Neutrophil (primary cell): ENCODE data around the gene CLDN19.

Source experiments
- H3K27ac ChIP-seq: fragments of 200-600 bp; sonication (generic); 2 replicates; pipeline ENCODE4 v1.5.1; 2016; ENCODE audit warnings: mild to moderate bottlenecking, moderate library complexity
- H3K27me3 ChIP-seq: fragments of 200-600 bp; sonication (generic); 2 replicates; pipeline ENCODE4 v1.6.0; 2016; ENCODE audit warnings: mild to moderate bottlenecking
- H3K36me3 ChIP-seq: fragments of 200-600 bp; sonication (generic); 2 replicates; pipeline ENCODE4 v1.5.1; 2017
- H3K4me1 ChIP-seq, 2 experiments: fragments of 200-600 bp in 1 of 2; sonication (generic) in 1 of 2; 1 replicate in 1 of 2; 2 replicates in 1 of 2; pipeline versions ENCODE4 v1.5.1 to v1.6.1; 2013 to 2016; ENCODE audit warnings: low read depth in 1 of 2, low read length in 1 of 2, mild to moderate bottlenecking in 1 of 2, moderate library complexity in 1 of 2; ENCODE audit not compliant: control insufficient read depth in 1 of 2, insufficient read depth in 1 of 2
- H3K4me3 ChIP-seq, 2 experiments: fragments of 200-600 bp in 1 of 2; sonication (generic) in 1 of 2; 1 replicate in 1 of 2; 2 replicates in 1 of 2; pipeline ENCODE4 v1.5.1; 2013 to 2016; ENCODE audit warnings: low read depth in 1 of 2, low read length in 1 of 2, mild to moderate bottlenecking in 1 of 2, moderate library complexity in 1 of 2
- H3K9me3 ChIP-seq: fragments of 200-600 bp; sonication (generic); 2 replicates; pipeline ENCODE4 v1.5.1; 2016
- CTCF ChIP-seq: fragments of 200-600 bp; sonication (generic); IDR thresholded peaks from 2 replicates; pipeline ENCODE4 v1.5.1; 2016; ENCODE audit warnings: antibody characterized with exemption

CLDN19 gene

DNA sequence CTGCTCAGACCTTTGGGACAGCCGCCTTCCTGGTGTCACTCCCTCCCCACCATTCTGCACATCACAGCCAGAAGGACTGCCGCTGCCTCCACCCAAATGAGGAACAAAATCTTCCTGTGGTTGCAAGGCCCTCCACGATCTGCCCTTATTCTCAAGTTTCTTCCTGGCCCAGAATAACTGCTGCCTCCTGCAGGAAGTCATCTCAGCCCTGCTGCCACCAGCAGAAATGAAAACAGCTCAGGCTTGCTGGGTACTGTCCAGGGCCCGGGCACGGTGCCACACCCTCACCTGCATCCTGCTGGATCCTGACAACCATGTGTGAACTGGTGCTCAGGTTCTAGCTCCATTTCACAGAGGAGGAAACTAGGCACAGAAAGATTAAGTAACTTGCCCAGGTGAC, 2.8 kb downstream of the CLDN19 start:
- H3K4me3 ChIP-seq = no peak overlapping the region
- H3K27ac ChIP-seq = no peak overlapping the region
- no peak for TF ChIP-seq CTCF
- H3K9me3 ChIP-seq = no peaks in the 10 kb centered on the region
- no peaks in the 10 kb centered on the region for H3K27me3 ChIP-seq
- no peaks in the 10 kb centered on the region for H3K36me3 ChIP-seq
- H3K4me1 ChIP-seq = peaks cover 0 to 2% of the 10 kb centered on the region in 2 experiments

DNA sequence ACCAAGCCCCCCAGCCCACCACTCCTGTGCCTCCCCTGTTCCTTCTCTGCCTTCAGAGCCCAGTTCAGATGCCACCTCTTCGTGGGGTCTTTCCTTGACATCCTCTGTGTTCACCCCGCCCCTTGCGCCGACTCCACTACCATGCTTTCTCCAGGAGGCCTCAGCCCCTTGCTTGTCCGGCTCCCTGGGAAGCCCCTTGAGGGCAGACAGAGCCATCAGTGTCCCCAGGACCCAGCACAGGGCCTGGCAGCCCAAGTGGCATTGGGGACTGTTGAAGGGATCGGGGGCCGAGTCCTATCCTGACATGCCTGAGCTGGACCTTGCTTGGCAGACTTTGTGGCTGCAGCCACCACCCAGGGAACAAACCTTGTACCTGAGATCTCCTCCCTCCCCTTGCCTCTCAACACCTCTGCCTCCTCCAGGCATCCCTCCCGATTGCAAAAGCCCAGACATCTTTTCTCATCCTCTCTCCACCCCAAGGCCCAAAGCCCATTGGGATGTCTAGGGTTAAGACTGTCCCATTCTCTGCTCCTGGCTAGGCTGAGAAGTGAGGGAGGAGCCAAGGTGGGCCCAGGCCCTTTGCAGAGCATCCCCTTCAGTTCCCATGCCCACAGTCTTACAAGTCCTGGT, 3.4 kb downstream of the CLDN19 start:
- Histone ChIP-seq H3K27ac (no peak overlapping the region), H3K36me3 (no peaks in the 10 kb centered on the region), H3K27me3 (no peaks in the 10 kb centered on the region), H3K4me3 (no peak overlapping the region), H3K9me3 (no peaks in the 10 kb centered on the region), H3K4me1 (peaks cover 0 to 2% of the 10 kb centered on the region in 2 experiments)
- TF ChIP-seq CTCF = no peak

DNA sequence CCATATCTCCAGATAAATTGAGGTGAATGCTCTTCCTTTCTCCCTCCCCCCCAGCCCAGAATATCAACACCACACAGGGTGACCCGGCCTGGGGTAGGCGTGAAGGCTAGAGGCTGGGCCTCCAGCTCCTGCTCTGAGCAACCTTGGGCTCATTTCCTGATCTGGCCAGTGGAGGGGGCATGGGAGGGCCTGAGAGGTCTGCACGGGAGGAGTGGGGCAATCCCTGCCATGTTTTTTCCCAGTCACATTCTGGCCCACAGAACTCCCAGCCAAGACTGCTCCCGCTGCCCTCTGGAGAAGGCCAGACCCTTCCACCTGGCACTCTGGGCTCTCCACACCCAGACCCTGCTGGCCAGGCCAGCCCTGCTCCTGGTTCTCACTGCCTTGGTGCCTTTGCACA, 3.9 kb downstream of the CLDN19 start:
- H3K27ac ChIP-seq = no peak overlapping the region
- no peak overlapping the region for H3K4me3 ChIP-seq
- peaks cover 0 to 2% of the 10 kb centered on the region in 2 experiments for H3K4me1 ChIP-seq
- no peaks in the 10 kb centered on the region for H3K27me3 ChIP-seq
- H3K36me3 ChIP-seq = no peaks in the 10 kb centered on the region
- no peaks in the 10 kb centered on the region for H3K9me3 ChIP-seq
- no peak for TF ChIP-seq CTCF

DNA sequence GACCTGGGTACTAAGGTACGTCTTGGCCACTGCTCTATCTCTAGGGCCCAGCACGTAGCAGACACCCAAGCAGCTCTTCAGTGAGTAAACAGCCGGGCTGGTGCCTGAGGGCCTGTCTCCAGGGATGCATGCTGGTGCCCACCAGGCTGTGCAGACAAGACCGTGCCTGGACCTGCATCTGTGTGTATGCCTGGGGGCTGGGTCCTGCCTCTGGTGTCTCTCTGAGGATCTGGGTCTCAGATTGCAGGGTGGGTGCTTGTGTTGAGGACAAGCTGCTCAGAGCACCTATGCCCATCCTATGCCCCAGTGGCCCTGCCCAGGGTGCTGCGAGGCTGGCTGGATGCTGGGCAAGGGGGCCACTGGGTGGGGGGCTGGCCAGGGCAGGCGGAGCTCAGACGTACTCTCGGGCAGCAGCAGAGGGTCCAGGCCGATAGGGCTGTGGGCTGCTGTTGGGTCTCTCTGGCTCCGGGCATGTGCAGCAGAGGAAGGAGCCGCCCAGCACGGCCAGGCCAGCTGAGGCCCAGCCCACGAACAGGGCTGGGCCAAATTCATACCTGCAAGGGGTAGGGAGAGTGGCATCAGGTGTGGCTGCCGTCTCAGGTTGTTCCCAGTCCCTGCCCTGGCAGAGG, 4.4 kb downstream of the CLDN19 start:
- no peak overlapping the region for H3K27ac ChIP-seq
- TF ChIP-seq CTCF = no peak
- no peaks in the 10 kb centered on the region for H3K36me3 ChIP-seq
- peaks cover 0 to 2% of the 10 kb centered on the region in 2 experiments for H3K4me1 ChIP-seq
- H3K4me3 ChIP-seq = no peak overlapping the region
- no peaks in the 10 kb centered on the region for H3K27me3 ChIP-seq
- no peaks in the 10 kb centered on the region for H3K9me3 ChIP-seq

DNA sequence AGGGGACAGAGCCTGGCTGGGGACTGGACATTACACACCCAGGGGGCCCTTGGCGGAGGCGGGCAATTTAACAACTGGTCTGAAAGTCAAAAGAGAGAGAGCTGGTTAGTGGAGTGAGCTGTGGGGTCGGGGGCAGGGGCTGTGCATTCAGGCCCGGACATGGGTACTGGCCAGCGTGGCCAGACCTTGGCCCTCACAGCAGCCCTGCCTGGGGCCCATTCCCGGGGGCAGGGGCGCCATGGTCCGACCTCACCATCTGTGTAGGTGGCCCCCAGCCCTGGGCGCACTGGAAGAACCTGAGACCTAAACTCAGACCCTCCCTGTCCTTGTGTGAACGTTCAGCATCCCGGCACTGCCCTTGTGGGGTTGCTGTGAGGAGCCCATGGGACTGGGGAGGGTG, 5.0 kb downstream of the CLDN19 start:
- Histone ChIP-seq H3K4me3 (no peak overlapping the region), H3K9me3 (no peaks in the 10 kb centered on the region), H3K27me3 (no peaks in the 10 kb centered on the region), H3K4me1 (peaks cover 0 to 2% of the 10 kb centered on the region in 2 experiments), H3K36me3 (no peaks in the 10 kb centered on the region), H3K27ac (no peak overlapping the region)
- TF ChIP-seq CTCF = no peak
